ENCODE measurements around the gene ZNF700.

GRCh38 chr19:11995174-11995573 is 70.3 kb downstream of the ZNF700 start:
- TF ChIP-seq POLR2A (IDR thresholded peaks at IDR 0.05) (no peak), CTCF (IDR thresholded peaks at IDR 0.05) (no peak)
